HPDE6-E6E7 (cell line): ENCODE results near the gene RSBN1.
"Not testable (repeated sequence)": the region's sequence is repeated elsewhere in the genome, so short reads cannot be mapped to it uniquely, and the experiment has no call there.

Source experiments
- DNase-seq: peaks from one replicate; pipeline ENCODE4 v3.0.0; 2011; ENCODE audit warnings: missing footprints; ENCODE audit errors: extremely low spot score

Gene RSBN1

GRCh38 chr1:113811888-113812660, at the start of gene RSBN1:
Gene RSBN1 (minus strand): TSS chr1:113812476. CDS start chr1:113812412, 64 bp downstream.
- DNase-seq, result peak; percentile 95

GRCh38 chr1:113861641-113862040, 49.4 kb upstream of the RSBN1 start:
- no peak for DNase-seq

DNA sequence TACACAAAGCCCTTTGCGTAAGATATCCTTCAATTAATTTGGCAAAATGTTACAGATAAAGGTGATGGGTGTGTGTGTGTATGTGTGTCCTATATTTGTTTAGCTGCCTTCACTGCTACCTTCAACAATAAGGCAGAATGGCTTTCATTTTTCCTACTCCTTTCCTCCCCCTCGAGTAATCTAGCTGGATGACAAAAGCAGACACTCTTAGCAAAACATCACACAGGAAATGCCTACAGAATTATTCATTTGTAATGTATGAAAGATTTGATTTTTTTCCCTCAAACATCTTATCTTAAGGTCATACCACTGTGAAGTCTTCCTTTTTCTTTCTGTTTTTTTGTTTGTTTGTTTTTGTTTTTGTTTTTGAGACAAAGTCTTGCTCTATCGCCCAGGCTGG, 48.6 kb upstream of the RSBN1 start:
- peak; percentile 11 for DNase-seq

DNA sequence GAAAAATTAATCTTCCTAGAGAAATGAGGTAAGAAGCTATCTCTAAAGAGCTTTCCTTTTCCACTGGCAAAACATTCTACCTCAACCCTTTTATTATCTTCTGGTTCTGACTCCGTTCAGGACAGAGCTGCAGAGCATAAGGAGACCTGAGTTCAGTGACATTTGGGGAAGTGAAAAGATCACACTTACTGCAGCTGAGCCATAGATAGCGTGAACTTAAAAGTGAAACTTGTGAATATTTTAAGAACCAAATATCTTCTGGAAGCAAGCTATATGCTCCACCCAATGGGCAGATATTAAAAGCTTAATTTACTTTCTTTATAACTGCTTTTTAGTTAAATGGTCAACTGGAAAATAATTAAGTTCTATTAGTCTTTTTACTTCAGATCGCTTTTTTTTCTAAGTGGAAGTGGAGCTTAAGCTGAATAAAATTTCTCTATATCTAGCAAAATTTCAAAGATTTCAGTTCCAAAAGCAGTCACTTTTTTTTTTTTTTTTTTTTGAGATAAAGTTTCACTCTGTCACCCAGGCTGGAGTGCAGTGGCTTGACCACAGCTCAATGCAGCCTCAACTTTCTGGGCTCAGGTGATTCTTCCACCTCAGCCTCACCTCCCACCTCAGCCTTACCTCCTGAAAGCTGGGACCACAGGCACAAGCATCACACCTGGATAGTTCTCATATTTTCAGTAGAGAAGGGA, 47.4 kb upstream of the RSBN1 start:
- no peak for DNase-seq

- DNase-seq, result no peak
Observed at GRCh38 chr1:113858982-113859381, 46.7 kb upstream of the RSBN1 start.

- DNase-seq, result no peak
Observed at GRCh38 chr1:113858418-113858817, 46.1 kb upstream of the RSBN1 start.

DNA sequence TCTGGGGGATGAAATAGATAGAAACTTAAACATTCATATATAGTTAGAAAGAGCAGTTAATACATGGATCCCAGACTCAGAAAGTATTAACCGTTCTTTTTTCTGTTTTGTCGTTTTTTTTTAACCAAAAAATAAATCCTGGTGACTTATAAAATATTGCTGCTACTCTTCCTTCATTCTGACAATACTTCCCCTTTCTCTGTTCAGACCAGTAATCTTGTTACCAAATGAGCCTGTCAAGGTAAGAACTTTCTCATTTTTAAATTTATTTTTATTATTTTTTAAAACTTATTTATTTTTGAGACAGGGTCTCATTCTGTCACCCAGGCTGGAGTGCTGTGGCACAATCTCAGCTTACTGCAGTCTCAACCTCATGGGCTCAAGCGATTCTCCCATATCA, 45.5 kb upstream of the RSBN1 start:
- no peak for DNase-seq

DNA sequence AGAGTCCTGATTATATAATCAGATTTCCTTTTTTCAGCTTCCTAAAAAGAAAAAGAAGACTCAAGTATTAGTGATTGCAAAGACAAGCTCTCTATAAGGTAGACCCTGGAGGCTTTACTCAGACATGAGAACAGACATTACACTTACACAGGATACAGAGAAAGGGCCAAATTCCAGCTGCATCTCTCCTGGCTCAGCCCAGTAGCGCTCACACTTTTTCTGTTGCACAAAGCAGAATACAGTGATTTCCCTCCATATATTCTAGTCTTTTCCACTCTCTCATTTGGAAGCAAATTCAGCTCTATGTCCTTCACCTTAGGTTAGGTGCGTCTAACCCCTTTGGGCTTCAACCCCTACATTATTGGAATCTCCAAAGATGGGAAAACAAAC, 44.1 kb upstream of the RSBN1 start:
- no peak for DNase-seq

- no peak for DNase-seq
Observed at GRCh38 chr1:113855630-113856400, 43.5 kb upstream of the RSBN1 start.

DNA sequence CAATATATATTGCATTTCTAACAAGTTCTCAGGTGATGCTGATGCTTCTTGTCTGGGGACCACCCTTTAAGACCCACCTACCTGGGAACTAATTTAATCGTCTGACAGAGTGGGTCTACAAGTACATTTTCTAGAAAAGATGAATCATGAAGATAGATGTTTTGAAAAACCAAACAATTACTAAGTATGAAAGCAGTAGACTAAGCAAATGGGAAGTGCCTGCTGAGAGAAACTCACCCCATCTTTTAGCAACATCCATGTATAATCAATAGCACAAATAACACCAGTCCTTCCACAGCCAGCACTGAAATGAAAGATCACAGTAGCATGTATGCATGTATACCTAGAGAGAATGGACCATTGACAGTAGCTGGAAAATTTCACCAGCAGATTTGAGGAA, 42.0 kb upstream of the RSBN1 start:
- no peak for DNase-seq

DNA sequence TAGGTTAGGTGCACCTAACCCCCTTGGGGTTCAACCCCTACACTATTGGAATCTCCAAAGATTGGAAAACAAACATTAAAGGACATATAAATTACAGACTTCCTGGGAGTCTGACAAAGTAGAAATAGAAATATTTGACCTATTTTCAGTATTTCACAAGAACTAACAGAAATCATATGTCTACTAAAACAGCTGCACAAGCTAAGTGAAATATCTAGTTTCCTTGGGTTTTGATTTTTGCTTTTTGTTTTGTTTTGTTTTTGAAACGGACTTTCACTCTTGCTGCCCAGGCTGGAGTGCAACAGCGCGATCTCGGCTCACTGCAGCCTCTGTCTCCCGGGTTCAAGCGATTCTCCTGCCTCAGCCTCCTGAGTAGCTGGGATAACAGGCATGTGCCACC, 40.4 kb upstream of the RSBN1 start:
- DNase-seq, result not testable (repeated sequence)

GRCh38 chr1:113850127-113850796, 38.0 kb upstream of the RSBN1 start:
- DNase-seq, result no peak

- no peak for DNase-seq
Observed at GRCh38 chr1:113849072-113849471, 36.8 kb upstream of the RSBN1 start.

DNA sequence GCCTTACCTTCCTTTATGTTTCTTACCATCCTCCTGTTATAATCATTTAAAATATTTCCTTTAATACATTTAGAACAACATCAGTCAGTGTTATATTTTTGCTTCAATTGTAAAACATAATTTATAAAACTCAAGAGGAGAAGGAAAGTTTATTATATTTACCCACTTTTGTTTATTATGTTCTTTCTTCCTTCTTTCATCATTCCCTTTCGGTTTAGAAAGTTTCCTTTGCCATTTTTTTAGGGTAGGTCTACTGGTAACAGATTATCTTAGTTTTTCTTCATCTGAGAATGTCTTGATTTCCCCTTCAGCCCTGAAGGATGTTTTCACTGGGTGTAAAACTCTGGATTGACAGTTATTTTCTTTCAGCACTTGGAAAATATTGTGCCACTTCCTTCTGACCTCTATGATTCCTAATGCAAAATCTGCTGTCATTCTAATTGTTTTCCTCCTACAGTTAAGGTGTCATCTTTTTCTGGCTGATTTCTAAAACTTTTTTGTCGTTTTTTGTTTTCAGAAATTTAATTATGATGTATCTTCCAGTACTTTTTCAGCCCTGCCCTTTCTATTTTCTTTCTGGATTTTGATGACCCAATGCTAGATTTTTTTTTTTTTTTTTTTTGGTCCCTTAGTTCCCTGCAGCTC, 34.2 kb upstream of the RSBN1 start:
- no peak for DNase-seq

- DNase-seq, result no peak
Observed at GRCh38 chr1:113836534-113836933, 24.3 kb upstream of the RSBN1 start.

DNA sequence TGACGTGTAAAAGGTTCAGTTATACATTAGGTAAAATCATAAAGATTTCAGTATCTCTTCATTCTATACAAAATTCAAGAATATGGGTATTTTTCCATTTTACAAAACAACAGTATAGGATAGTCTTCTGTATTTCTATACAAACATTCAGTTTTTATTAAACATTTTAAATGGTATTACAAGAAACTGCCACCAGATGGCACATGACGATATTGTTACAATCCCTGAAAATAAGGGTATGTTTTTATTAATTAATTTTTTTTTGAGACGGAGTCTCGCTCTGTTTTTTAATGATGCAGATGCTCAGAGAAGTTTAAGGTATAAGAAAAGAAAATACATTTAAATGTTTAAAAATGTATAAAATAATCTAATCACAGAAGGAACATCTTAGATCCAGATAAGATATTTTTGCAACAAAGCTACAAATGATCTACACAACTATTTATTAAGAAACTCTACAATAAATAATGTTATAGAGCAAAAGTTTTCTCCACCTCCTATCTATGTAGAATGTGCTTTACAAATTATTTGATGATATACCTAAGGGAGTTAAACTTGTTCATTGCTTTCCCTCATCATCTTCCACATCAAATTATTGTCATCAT, 23.5 kb upstream of the RSBN1 start:
- DNase-seq, result no peak

DNA sequence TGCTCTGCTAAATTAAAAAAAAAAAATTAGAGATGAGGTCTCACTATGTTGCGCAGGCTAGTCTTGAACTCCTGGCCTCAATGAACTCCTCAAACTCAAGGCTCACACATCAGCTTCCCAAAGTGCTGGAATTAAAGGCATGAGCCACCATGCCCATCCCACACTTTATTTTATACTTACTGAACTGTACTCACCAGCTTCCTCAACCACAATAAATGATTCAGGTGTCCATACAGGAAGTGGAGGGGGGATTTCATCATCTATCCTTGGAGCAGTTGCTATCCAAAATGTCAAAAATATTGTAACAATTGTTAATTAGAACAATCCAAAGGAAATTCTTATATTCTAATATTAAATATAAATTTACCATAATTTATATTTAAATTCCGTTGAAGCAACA, 22.4 kb upstream of the RSBN1 start:
- DNase-seq, result no peak

DNA sequence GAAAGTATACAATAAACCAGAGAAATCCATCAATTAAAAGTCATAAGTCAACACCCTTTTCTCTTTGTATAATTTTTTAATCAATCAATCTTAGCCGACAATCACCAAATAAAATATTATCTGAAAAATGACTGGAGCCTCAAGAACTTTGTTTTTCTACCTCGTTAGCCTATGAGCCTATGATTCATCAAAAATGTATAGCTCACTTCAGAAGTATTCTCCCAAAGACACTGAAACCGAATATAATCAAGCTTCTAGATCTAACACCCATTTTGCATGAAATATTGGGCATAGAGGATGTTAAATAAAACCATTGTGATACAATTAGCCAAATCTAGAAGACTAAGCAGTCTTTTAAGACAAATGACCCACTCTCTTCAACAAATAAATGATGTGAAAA, 17.8 kb upstream of the RSBN1 start:
- DNase-seq, result no peak

GRCh38 chr1:113821916-113822315, 9.6 kb upstream of the RSBN1 start:
- no peak for DNase-seq

- DNase-seq, result no peak
Observed at GRCh38 chr1:113818578-113818977, 6.3 kb upstream of the RSBN1 start.

- DNase-seq, result no peak
Observed at GRCh38 chr1:113813218-113813617, 942 bp upstream of the RSBN1 start.
